BE2C (cell line): ENCODE data around the gene MR1.

Experiments used
- DNase-seq: peaks from one replicate; pipeline ENCODE4 v3.0.0-alpha.2; 2020
- H3K27me3 ChIP-seq: fragments of 250-450 bp; sonication (Bioruptor Pico); 2 replicates; pipeline ENCODE4 v1.5.1; 2020; ENCODE audit warnings: mild to moderate bottlenecking
- H3K36me3 ChIP-seq: fragments of 250-450 bp; sonication (Bioruptor Pico); 2 replicates; pipeline ENCODE4 v1.5.1; 2020; ENCODE audit warnings: mild to moderate bottlenecking
- H3K4me1 ChIP-seq: fragments of 250-450 bp; sonication (Bioruptor Pico); 2 replicates; pipeline ENCODE4 v1.5.1; 2020
- H3K4me3 ChIP-seq: 2 replicates; pipeline ENCODE4 v1.5.1; 2011; ENCODE audit warnings: low read depth, low read length
- H3K9me3 ChIP-seq: fragments of 250-450 bp; sonication (Bioruptor Pico); 2 replicates; pipeline ENCODE4 v1.5.1; 2020
- CTCF ChIP-seq: IDR thresholded peaks from 2 replicates; pipeline ENCODE4 v1.5.1; 2012; ENCODE audit warnings: mild to moderate bottlenecking, low read depth, low read length

MR1 gene

GRCh38 chr1:181089676-181090544 lies 56.1 kb downstream of the MR1 start:
- peak; percentile 68 for DNase-seq
- TF ChIP-seq CTCF = no peak
- H3K9me3 ChIP-seq = no peaks in the 10 kb centered on the region
- no peaks in the 10 kb centered on the region for H3K36me3 ChIP-seq
- H3K4me1 ChIP-seq = peaks cover 5% of the 10 kb centered on the region
- no peaks in the 10 kb centered on the region for H3K27me3 ChIP-seq
- peak overlapping the region; percentile 74 for H3K4me3 ChIP-seq

- H3K36me3 ChIP-seq = no peaks in the 10 kb centered on the region
- H3K9me3 ChIP-seq = no peaks in the 10 kb centered on the region
- peaks cover 13% of the 10 kb centered on the region for H3K4me1 ChIP-seq
- no peaks in the 10 kb centered on the region for H3K27me3 ChIP-seq
- peak overlapping the region; percentile 74 for H3K4me3 ChIP-seq
- no peak for DNase-seq
- no peak for TF ChIP-seq CTCF
These were observed 56.9 kb downstream of the MR1 start for GRCh38 chr1:181090641-181091126.

- no peaks in the 10 kb centered on the region for H3K9me3 ChIP-seq
- DNase-seq = no peak
- peaks cover 18% of the 10 kb centered on the region for H3K4me1 ChIP-seq
- no peak for TF ChIP-seq CTCF
- H3K4me3 ChIP-seq = no peak overlapping the region
- H3K27me3 ChIP-seq = no peaks in the 10 kb centered on the region
- H3K36me3 ChIP-seq = no peaks in the 10 kb centered on the region
These were observed 57.7 kb downstream of the MR1 start for GRCh38 chr1:181091309-181092040.

GRCh38 chr1:181092056-181092455 lies 58.3 kb downstream of the MR1 start:
- Histone ChIP-seq H3K36me3 (no peaks in the 10 kb centered on the region), H3K27me3 (no peaks in the 10 kb centered on the region), H3K4me1 (peaks cover 23% of the 10 kb centered on the region), H3K4me3 (no peak overlapping the region), H3K9me3 (no peaks in the 10 kb centered on the region)
- DNase-seq = no peak
- TF ChIP-seq CTCF = no peak

GRCh38 chr1:181092883-181093458 lies 59.2 kb downstream of the MR1 start:
- TF ChIP-seq CTCF = no peak
- no peaks in the 10 kb centered on the region for H3K9me3 ChIP-seq
- H3K4me3 ChIP-seq = no peak overlapping the region
- H3K27me3 ChIP-seq = no peaks in the 10 kb centered on the region
- no peaks in the 10 kb centered on the region for H3K36me3 ChIP-seq
- DNase-seq = no peak
- H3K4me1 ChIP-seq = peaks cover 32% of the 10 kb centered on the region
